Measurements from ENCODE around the gene CDIPT.
A peak's percentile ranks its signal among the peaks of the same experiment; 100 is the strongest.

The CDIPT gene

GRCh38 chr16:29824589-29825144 is 38.4 kb downstream of the CDIPT start:
- no peak for DNase-seq

GRCh38 chr16:29821643-29822115 is 41.3 kb downstream of the CDIPT start:
- DNase-seq = no peak

- peak; percentile 39 for DNase-seq
These were observed 42.0 kb downstream of the CDIPT start for GRCh38 chr16:29820730-29821642.

DNA sequence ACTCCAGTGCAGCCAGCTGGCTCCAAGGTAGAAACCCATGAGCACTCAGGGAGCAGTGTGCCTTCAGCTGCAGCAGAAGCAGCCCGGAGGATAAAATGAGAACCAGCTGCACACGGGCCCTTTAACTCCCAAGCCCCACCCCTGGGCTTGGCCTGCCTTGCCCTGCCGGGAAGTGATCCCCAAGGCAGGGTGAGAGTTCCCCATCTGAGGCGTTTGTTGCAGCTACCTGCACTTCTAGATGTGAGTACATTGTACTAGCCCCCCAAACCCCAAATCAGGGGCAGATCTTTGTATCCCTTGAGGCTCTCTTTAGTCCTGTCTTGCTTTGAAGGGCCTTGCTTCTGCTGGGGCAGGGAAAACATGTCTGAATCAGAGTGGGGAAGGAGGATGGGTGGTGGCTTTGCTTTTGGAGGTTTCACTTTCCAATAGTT is 42.7 kb downstream of the CDIPT start, which contains the start of gene MVP:
Gene MVP (plus strand): TSS at position 192 of the 431 bp plus-strand sequence. CDS start 10,088 bp downstream, outside the sequence.
- DNase-seq = peak; percentile 45

GRCh38 chr16:29819506-29819905 is 43.5 kb downstream of the CDIPT start:
- no peak for DNase-seq

DNA sequence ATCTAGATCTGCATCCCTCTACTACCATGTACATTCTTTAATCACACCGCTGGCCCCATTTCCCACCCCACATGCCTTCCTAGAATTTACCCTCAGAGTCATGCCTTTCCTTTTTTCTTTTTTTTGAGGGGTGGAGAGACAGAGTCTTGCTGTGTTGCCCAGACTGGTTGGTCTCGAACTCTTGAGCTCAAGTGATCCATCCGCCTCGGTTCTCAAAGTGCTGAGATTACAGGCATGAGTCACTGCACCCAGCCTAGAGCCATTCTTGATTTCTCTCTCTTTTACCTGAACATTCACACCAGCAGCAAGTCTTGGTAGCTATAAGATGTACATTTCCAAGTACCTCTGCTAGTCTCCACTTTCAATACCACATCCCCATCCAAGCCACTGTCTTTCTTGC is 44.9 kb downstream of the CDIPT start:
- DNase-seq = no peak

- DNase-seq = peak; percentile 55
These were observed 46.2 kb downstream of the CDIPT start for GRCh38 chr16:29816694-29817441.

DNA sequence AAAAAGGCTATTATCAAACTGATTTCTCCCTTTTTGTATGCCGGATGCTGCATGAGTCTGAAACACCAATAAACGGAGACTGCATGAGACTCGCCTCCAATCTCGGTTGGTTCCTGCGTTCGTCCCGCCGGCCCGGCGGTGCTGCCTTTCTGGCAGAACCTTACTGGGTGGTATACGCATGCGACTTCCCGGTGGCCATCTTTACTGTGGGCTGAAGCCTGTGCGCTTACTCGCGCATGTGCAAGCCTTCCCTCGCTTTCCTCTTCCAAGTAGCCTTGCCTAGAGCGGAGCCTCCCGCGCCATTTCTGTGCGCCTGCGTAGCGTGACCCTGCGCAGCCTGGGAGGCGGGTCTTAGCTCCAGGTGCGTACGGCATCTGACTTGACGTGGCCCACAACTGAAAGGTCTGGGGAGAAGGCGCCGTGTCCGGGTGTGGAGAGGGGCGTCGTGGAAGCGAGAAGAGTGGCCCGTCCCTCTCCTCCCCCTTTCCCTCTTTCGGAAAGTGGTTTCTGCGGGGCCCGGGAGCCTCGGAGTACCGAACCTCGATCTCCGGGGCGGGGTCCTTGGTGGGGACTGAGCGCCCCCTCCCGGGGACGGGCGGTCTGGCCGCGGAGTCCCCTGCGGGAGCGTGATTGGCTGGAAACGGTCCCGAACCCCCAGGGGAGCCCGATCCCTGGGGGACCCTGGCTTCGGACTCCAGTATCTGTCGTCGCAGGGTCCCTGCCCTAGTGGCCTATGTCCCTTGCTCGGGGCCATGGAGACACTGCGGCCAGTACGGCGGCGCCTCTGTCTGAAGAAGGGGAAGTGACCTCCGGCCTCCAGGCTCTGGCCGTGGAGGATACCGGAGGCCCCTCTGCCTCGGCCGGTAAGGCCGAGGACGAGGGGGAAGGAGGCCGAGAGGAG is 47.0 kb downstream of the CDIPT start, which contains the start of gene PAGR1:
Gene PAGR1 (plus strand): TSS at position 360 of the 901 bp plus-strand sequence. CDS start 374 bp downstream, at position 734.
- peak; percentile 95 for DNase-seq

DNA sequence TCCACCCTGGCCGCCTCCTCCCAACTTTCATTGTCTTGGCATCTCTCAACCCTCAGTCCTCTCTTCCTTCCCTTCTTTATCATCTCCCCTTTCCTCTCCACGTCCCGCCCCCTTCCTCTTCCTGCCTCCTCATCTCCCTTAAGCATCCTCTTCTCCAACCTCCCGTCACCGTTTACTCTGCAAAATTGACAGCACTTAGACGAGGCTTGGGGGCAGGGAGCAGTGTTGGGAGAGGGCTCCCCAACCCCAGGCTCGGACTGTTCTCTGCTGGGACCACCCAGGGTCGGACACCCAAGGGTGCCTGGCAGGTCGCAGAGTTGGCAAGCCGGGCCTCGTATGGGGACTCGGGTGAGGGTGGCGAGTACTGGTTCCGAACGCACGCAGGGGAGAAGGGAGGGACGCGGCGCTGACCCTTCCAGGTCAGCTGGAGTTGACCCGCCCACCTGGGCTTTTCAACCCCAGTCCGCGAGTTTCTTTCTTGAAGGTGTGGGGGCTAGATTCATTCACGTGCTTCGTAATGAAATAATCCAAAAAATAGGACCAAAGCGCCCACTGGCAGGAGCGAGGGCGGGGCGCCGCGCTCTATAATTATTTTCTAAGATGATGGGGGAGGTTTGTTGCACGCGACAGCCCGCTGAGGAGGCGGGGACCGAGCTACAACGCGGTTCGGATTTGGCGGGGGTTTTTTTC is 47.8 kb downstream of the CDIPT start:
- peak; percentile 57 for DNase-seq

DNA sequence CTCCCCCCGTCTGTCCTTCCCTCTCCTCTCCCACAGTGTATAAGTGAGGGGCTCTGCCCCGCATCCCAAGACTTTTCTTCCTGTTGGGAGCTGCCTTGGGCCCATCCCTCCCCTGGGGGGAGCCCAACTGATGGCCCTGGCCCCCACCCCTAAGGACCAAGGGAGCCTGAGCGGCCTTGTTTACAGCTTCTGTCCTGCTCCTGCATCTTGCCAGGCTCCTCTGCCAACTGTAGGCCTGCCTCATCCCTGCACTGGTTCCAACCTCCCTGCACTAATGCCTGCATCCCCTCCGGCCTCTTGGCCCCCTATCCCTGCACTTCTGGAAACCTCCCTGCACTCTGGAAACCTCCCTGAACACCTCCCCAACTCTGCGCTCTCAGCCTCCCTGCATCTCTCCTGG is 48.4 kb downstream of the CDIPT start:
- no peak for DNase-seq

- DNase-seq = no peak
These were observed 49.1 kb downstream of the CDIPT start for GRCh38 chr16:29813644-29814562.

GRCh38 chr16:29812754-29813643 is 50.0 kb downstream of the CDIPT start:
- DNase-seq = no peak

DNA sequence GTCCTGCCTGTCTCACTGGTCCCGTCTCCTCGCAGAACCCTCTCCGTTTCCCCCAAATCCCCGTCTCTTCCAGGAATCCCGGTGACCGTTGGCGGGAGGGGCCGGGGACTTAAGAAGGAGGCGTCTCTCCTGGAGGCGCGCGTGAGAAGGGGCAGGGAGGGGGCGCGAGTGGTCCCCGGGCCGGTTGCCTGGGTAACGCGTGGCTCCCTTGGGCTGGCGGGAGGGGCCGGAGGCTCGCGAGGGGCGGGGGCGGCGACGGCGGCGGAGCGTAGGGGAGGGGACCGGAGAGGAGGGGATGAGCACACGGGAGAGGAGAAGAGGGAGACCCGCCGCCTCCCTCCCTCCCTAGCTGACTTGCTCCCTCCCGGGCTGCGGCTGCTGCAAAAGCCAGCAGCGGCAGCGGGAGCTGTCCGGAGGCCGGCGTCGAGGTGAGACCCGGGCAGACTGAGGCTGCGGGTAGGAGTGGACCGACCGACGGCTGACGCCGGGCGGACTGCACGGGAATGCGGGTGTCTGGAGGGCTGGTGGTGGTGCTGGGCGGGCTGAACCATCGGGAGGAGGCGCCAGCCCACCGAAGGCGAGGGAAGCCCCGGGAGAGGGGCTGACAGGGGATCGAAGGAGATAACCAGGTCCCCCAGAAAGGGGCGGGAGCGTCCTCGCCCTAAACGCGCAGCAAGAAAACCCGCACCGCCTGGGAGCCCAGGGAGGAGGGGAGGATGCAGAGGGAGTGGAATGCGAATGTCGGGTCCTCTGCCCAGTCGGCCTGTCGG is 50.9 kb downstream of the CDIPT start, which contains the start of gene PRRT2:
Gene PRRT2 (plus strand): TSS at position 298 of the 770 bp plus-strand sequence. CDS start 862 bp downstream, outside the sequence.
- peak; percentile 57 for DNase-seq

DNA sequence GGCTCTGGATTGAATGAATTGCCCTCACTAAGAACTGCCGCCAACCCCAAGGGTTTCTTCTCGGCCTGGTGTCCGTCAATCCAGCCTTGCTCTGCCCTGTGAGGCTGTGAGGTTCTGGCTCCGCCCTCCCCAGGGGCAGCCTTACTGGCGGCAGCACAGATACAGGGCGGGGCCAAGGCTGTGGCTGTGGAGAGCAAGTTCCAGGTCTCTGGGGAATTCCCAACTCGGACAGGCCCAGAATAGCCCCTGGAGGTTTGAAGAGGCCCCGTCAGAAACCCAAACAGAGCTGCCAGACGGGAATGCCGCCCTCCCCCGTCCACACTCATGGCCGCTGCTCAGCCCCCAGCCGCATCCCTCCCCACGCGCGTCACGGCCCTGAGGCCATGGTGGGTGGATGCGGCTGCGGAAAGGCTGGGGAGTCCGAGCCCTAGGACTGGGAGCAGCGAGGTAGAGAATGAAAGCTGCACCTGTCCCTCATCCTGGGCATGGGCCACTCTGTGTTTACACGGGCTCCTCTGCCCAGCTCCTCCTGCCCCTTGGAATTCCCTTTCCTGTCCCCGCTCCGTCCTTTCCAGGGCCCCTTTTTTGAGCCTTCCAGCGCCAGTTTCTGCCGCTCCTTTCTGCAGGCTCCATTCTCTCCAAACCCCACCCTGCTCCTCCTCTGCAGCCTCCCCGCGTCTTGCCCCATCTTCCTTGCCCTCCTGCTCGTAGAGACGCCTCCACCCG is 51.7 kb downstream of the CDIPT start:
- peak; percentile 68 for DNase-seq

DNA sequence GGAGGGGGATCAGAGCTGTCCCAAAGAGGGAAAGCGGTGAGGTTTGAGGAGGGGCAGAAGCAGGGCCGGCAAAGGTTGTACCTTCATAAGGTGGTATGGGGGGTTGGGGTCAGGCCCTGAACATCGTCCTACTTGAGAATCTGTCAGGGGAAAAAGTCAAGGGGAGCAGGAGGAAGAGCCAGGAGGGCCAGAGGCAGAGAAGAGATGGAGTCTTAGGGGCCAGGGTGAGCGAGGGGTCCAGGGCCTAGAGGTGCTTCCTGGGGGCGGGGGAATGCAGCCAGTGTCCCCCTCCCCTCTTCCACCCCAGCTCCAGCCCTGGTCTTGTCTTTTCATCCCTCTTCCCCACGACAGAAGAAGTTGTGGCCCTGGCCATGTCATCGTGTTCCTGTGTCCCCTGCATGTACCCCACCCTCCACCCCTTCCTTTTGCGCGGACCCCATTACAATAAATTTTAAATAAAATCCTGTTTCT is 52.3 kb downstream of the CDIPT start:
- DNase-seq = no peak

- no peak for DNase-seq
These were observed 53.0 kb downstream of the CDIPT start for GRCh38 chr16:29809850-29810698.
